Right cardiac atrium (tissue), 5 donors: ENCODE data around the gene ZNF107. TPM values are rescaled to one million over a fixed set of nuclear protein-coding genes. Genes with fewer than 3 reads are reported as not detected.

Experiments
- ATAC-seq, 2 donors: fragments of 200-7000 bp; cut with Tn5 transposase; one replicate each; pipeline versions ENCODE4 v1.8.0 to v1.9.1; 2020; ENCODE audit warnings: moderate library complexity in 2 of 2, mild to moderate bottlenecking in 1 of 2
- DNase-seq, 3 donors: peaks; one replicate each; pipeline ENCODE4 v3.0.0-alpha.2; 2020
- H3K27ac ChIP-seq: one replicate; pipeline ENCODE4 v1.5.1; 2013; ENCODE audit warnings: mild to moderate bottlenecking, low read length, control low read depth, moderate library complexity
- H3K27me3 ChIP-seq: one replicate; pipeline ENCODE4 v1.6.1; 2013; ENCODE audit not compliant: control insufficient read depth, insufficient read depth
- H3K4me1 ChIP-seq: one replicate; pipeline ENCODE4 v1.6.1; 2013; ENCODE audit warnings: low read length; ENCODE audit not compliant: control insufficient read depth, insufficient read depth
- H3K4me3 ChIP-seq: one replicate; pipeline ENCODE4 v1.5.1; 2013; ENCODE audit warnings: low read length, control low read depth
- H3K9me3 ChIP-seq: one replicate; pipeline ENCODE4 v1.6.1; 2013; ENCODE audit warnings: low read length; ENCODE audit not compliant: control insufficient read depth
- WGBS: extraction: QIAGEN DNeasy Blood & Tissue Kit; methylation state at CpG from one replicate; pipeline ENCODE4 v1.1.7; 2013; 5-methylcytosine and 5-hydroxymethylcytosine counted together
- intact Hi-C, 4 donors: fragments of 100-400 bp; cut with DNase I; formaldehyde crosslinking; loops; one replicate each; pipeline versions ENCODE4 v1.11.0 to v1.14.0; 2022 to 2023
- long read RNA-seq, 4 donors: library from polyadenylated mRNA; unstranded; transcript quantifications; one replicate each; pipeline ENCODE4 v2.0.0, GENCODE V29; 2020 to 2021
- polyA plus RNA-seq: library from polyadenylated mRNA; stranded (reverse); fragments of 200-250 nt; gene quantifications from one replicate; pipeline ENCODE4 v1.2.3, GENCODE V29; 2013
- total RNA-seq, 4 donors: library from RNA; stranded (reverse); fragmentation: NEBNext Ultra II Directional; extraction: Animal tissue kit (Norgen Biotek cat#: 25700); gene quantifications; one replicate each; pipeline ENCODE4 v1.2.1, GENCODE V29; 2021
- donor health status: healthy with polysubstance abuse.
- donor health status: DM: no; HTN: yes; CAD: no.
- donor health status: DM: no; HTN: no; CAD: no.
- donor health status: DM: no; HTN: yes; CAD: no; lungs with severe emphysema.
- donor health status: DM: yes; HTN: yes; CAD: no.

Gene ZNF107
- total RNA-seq (1 to 10 TPM; 1.6 to 3.1 (median 2.7) TPM), polyA plus RNA-seq (1.3 TPM)
- long read RNA-seq, donor 1, full-length matches to known transcripts, result 1 of 2 reads
- long read RNA-seq, donor 1, partial matches to known transcripts, result 0 of 2 reads
- long read RNA-seq, donor 1, other reads (novel, unspliced or antisense), result 1 of 2 reads
- long read RNA-seq, donor 2, full-length matches to known transcripts, result 1 of 1 reads
- long read RNA-seq, donor 2, partial matches to known transcripts, result 0 of 1 reads
- long read RNA-seq, donor 2, other reads (novel, unspliced or antisense), result 0 of 1 reads
- long read RNA-seq, donor 3, full-length matches to known transcripts, result 6 of 10 reads
- long read RNA-seq, donor 3, partial matches to known transcripts, result 0 of 10 reads
- long read RNA-seq, donor 3, other reads (novel, unspliced or antisense), result 4 of 10 reads
- long read RNA-seq, donor 4, full-length matches to known transcripts, result 2 of 3 reads
- long read RNA-seq, donor 4, partial matches to known transcripts, result 1 of 3 reads
- long read RNA-seq, donor 4, other reads (novel, unspliced or antisense), result 0 of 3 reads

GRCh38 chr7:64665980-64666662, at the start of gene ZNF107:
ZNF107 (plus strand) TSS chr7:64666133; CDS start chr7:64666283, 150 bp downstream.
- intact Hi-C loops, result no loop called here
- no peaks in the 10 kb centered on the region for H3K4me1 ChIP-seq
- no peaks in the 10 kb centered on the region for H3K9me3 ChIP-seq
- H3K4me3 ChIP-seq, result peak within 1 kb of the TSS; percentile 76
- DNase-seq (peak; percentile 94 to 97 (median 96)), ATAC-seq (peak; percentile 100)
- WGBS, result under 1% methylated on average over 37 of the region's 37 CpGs
- H3K27ac ChIP-seq, result peak within 1 kb of the TSS; percentile 91
- H3K27me3 ChIP-seq, result no peaks in the 10 kb centered on the region

DNA sequence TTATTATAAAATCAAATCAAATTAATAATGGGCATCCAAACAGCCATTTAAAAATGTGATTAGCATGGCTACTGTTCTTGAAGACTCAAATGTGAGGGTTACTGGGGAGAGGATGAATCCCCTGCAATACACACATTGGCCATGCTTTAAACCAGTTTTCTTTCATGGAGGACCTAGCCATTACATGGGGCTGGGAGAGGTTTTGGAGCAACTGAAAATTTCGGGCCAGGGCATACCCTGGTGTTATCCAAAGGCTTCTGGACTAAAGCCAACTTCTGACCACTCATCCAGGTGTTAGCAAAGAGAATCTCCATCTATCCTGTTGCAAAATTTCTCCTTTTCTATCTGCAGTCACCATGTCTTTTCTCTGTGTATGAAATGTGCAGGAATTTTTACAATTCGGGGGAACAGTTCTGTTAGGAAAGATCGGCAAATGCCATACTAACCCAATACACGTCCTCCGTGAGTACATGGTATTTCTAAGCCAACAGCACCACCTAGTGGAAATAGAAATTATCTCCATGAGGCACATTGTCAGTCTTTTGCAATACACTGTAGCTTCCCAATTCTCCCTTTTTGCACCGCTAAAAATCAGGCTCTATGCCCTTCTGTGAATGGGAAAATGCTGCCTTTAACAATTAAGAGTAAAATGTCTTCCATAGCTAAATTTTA, 47.0 kb upstream of the ZNF107 start:
- DNase-seq (no peak), ATAC-seq (peak; percentile 76 to 88)
- H3K27ac ChIP-seq, result no peak overlapping the region
- whole genome bisulfite sequencing, result 21% methylated on average over 6 of the region's 6 CpGs
- H3K9me3 ChIP-seq, result no peaks in the 10 kb centered on the region
- H3K27me3 ChIP-seq, result no peaks in the 10 kb centered on the region
- no peak overlapping the region for H3K4me3 ChIP-seq
- intact Hi-C loops, result loop anchor here in 3 of 4 donors (2.0 to 10.0 kb wide), 3 partner anchors 314 to 437 kb away; no protein-coding TSS in a partner anchor
- no peaks in the 10 kb centered on the region for H3K4me1 ChIP-seq

GRCh38 chr7:64619705-64620104, 46.2 kb upstream of the ZNF107 start:
- WGBS, result 83% methylated on average over 1 of the region's 1 CpG
- H3K9me3 ChIP-seq, result no peaks in the 10 kb centered on the region
- DNase-seq (no peak), ATAC-seq (no peak)
- H3K27ac ChIP-seq, result no peak overlapping the region
- H3K4me3 ChIP-seq, result no peak overlapping the region
- H3K4me1 ChIP-seq, result no peaks in the 10 kb centered on the region
- no peaks in the 10 kb centered on the region for H3K27me3 ChIP-seq
- intact Hi-C loops, result loop anchor here in 3 of 4 donors (2.0 to 10.0 kb wide), 3 partner anchors 315 to 437 kb away; no protein-coding TSS in a partner anchor

DNA sequence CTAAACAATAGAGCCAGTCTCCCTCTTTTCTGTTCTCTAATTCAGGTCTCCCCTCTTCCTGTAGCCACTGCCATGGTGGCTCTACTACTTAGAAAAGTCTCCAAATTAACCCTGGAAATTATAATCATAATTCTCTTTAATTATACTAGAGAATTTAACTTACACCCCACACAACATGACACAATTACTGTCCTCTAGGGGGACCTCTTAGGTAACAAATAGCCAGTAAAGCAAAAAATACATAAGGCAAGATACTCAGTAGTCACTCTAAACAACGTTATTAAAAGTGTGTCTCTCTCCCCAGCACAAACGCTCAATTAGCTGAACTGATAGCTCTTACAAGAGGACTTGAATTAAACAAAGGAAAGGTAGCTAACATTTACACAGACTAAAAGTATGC, 44.3 kb upstream of the ZNF107 start:
- Histone ChIP-seq H3K4me1 (no peaks in the 10 kb centered on the region), H3K27me3 (no peaks in the 10 kb centered on the region), H3K9me3 (no peaks in the 10 kb centered on the region), H3K4me3 (no peak overlapping the region), H3K27ac (no peak overlapping the region)
- 73% methylated on average over 2 of the region's 2 CpGs for WGBS
- DNase-seq (no peak), ATAC-seq (no peak)
- intact Hi-C loops, result no loop called here

GRCh38 chr7:64625114-64626082, 40.5 kb upstream of the ZNF107 start:
- intact Hi-C loops, result no loop called here

DNA sequence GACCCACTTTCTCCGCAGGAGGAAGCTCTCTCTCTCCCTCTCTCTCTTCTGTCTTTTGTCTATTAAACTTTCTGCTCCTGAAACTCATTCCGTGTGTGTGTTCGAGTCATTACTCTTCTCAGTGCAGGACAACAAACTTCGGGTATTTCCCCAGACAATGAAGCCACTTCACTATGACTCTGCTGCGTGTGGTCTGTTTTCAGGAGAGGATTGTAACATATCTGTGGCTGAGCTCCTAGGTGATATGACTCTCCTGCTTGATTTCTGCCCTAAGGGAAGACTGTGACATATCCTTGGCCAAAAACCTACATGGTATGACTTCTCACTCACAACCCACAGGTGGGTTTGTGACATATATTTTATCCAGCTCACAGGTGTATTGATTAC, 39.9 kb upstream of the ZNF107 start:
- WGBS, result 54% methylated on average over 5 of the region's 5 CpGs
- no peaks in the 10 kb centered on the region for H3K27me3 ChIP-seq
- ATAC-seq, result no peak
- no peaks in the 10 kb centered on the region for H3K4me1 ChIP-seq
- H3K27ac ChIP-seq, result no peak overlapping the region
- DNase-seq, result no peak
- no peak overlapping the region for H3K4me3 ChIP-seq
- no peaks in the 10 kb centered on the region for H3K9me3 ChIP-seq
- intact Hi-C loops, result no loop called here

More at GRCh38 chr7:64625114-64626082, 40.5 kb upstream of the ZNF107 start:
- Histone ChIP-seq H3K4me1 (no peaks in the 10 kb centered on the region), H3K9me3 (no peaks in the 10 kb centered on the region), H3K27ac (no peak overlapping the region), H3K27me3 (no peaks in the 10 kb centered on the region), H3K4me3 (no peak overlapping the region)
- ATAC-seq (no peak), DNase-seq (no peak)
- 17% methylated on average over 12 of the region's 12 CpGs for WGBS

GRCh38 chr7:64626557-64626956, 39.4 kb upstream of the ZNF107 start:
- DNase-seq, result no peak
- H3K4me1 ChIP-seq, result no peaks in the 10 kb centered on the region
- H3K27me3 ChIP-seq, result no peaks in the 10 kb centered on the region
- ATAC-seq, result no peak
- H3K27ac ChIP-seq, result no peak overlapping the region
- intact Hi-C loops, result no loop called here
- no peaks in the 10 kb centered on the region for H3K9me3 ChIP-seq
- WGBS, result 39% methylated on average over 2 of the region's 2 CpGs
- no peak overlapping the region for H3K4me3 ChIP-seq

GRCh38 chr7:64628192-64628591, 37.7 kb upstream of the ZNF107 start:
- no peak overlapping the region for H3K27ac ChIP-seq

GRCh38 chr7:64628721-64629120, 37.2 kb upstream of the ZNF107 start:
- DNase-seq (no peak), ATAC-seq (no peak)
- 80% methylated on average over 3 of the region's 3 CpGs for WGBS
- Histone ChIP-seq H3K4me3 (no peak overlapping the region), H3K27ac (no peak overlapping the region), H3K9me3 (no peaks in the 10 kb centered on the region), H3K4me1 (no peaks in the 10 kb centered on the region), H3K27me3 (no peaks in the 10 kb centered on the region)
- intact Hi-C loops, result no loop called here

More at GRCh38 chr7:64628192-64628591, 37.7 kb upstream of the ZNF107 start:
- H3K4me1 ChIP-seq, result no peaks in the 10 kb centered on the region
- DNase-seq, result no peak
- no peak for ATAC-seq
- H3K4me3 ChIP-seq, result no peak overlapping the region
- intact Hi-C loops, result no loop called here
- no peaks in the 10 kb centered on the region for H3K9me3 ChIP-seq
- H3K27me3 ChIP-seq, result no peaks in the 10 kb centered on the region

GRCh38 chr7:64630496-64630895, 35.4 kb upstream of the ZNF107 start:
- no peak for ATAC-seq
- H3K9me3 ChIP-seq, result no peaks in the 10 kb centered on the region
- H3K4me3 ChIP-seq, result no peak overlapping the region
- intact Hi-C loops, result no loop called here
- no peak for DNase-seq
- 16% methylated on average over 2 of the region's 2 CpGs for WGBS
- H3K27me3 ChIP-seq, result no peaks in the 10 kb centered on the region
- H3K4me1 ChIP-seq, result no peaks in the 10 kb centered on the region
- no peak overlapping the region for H3K27ac ChIP-seq
